ENCODE results near the gene TOP2A. TPM values are rescaled to one million over a fixed set of nuclear protein-coding genes. Genes with fewer than 3 reads are reported as not detected.

The TOP2A gene
- total RNA-seq, 1 experiment from 2014 or later = 235 TPM

DNA sequence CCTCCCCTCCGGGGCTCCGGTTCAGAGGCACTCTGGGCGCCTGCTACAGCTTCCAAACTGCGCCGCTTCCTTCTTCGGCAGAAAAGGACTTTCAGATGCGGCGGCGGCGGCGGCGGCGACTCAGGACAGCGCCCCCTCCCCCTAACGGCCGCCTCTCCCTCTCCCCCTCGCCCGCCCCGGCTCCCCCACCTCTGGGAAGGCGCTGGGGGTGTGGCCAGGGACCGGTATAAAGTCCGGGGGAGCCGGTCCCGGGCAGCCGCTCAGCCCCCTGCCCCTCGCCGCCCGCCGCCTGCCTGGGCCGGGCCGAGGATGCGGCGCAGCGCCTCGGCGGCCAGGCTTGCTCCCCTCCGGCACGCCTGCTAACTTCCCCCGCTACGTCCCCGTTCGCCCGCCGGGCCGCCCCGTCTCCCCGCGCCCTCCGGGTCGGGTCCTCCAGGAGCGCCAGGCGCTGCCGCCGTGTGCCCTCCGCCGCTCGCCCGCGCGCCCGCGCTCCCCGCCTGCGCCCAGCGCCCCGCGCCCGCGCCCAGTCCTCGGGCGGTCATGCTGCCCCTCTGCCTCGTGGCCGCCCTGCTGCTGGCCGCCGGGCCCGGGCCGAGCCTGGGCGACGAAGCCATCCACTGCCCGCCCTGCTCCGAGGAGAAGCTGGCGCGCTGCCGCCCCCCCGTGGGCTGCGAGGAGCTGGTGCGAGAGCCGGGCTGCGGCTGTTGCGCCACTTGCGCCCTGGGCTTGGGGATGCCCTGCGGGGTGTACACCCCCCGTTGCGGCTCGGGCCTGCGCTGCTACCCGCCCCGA is 25.7 kb upstream of the TOP2A start, which contains the start of gene IGFBP4:
IGFBP4 (plus strand) TSS at position 255 of the 792 bp plus-strand sequence; CDS start at position 541, 286 bp downstream.
- ChIA-PET POLR2A (ENCODE audit: unreplicated experiment) (interaction anchor here (0.6 to 1.2 kb wide), 5 partner anchors 20 to 1211 kb away, joined by 3 to 6 read pairs (median 4); no protein-coding TSS in a partner anchor), CTCF (interaction anchor here (0.9 to 1.2 kb wide), 3 partner anchors 10 to 90 kb away, joined by 3 to 7 read pairs (median 4); no protein-coding TSS in a partner anchor)
- Histone ChIP-seq H3K27me3 (ENCODE audit: insufficient read depth, low read depth) (no peaks in the 10 kb centered on the region), H3K4me3 (peak within 1 kb of the TSS; percentile 73), H3K36me3 (ENCODE audit: low read depth) (no peaks in the 10 kb centered on the region), H3F3A (ENCODE audit: insufficient read depth, low read depth) (peaks cover 18% of the 10 kb centered on the region), H3K9me2 (ENCODE audit: insufficient read depth) (no peaks in the 10 kb centered on the region), H3K4me2 (peak within 1 kb of the TSS; percentile 89), H3K4me1 (replicated peaks; ENCODE audit: insufficient read depth) (peaks cover 21% of the 10 kb centered on the region), H2AFZ (peak within 1 kb of the TSS; percentile 72), H4K20me1 (ENCODE audit: insufficient read depth) (no peaks in the 10 kb centered on the region), H3K79me2 (ENCODE audit: low read depth) (no peaks in the 10 kb centered on the region; the same call in none of the 2 replicates), H3K9me3 (ENCODE audit: insufficient read depth, low read depth) (no peaks in the 10 kb centered on the region), H3K27ac (no peak within 1 kb of the TSS)
- BruUV-seq (replicated peaks) = no TSS peak
- peak; percentile 51 to 76 for DNase-seq
- no peak for TF ChIP-seq EZH2 (IDR thresholded peaks at IDR 0.05; ENCODE audit: low read depth)
- TF ChIP-seq, protein P1, sequence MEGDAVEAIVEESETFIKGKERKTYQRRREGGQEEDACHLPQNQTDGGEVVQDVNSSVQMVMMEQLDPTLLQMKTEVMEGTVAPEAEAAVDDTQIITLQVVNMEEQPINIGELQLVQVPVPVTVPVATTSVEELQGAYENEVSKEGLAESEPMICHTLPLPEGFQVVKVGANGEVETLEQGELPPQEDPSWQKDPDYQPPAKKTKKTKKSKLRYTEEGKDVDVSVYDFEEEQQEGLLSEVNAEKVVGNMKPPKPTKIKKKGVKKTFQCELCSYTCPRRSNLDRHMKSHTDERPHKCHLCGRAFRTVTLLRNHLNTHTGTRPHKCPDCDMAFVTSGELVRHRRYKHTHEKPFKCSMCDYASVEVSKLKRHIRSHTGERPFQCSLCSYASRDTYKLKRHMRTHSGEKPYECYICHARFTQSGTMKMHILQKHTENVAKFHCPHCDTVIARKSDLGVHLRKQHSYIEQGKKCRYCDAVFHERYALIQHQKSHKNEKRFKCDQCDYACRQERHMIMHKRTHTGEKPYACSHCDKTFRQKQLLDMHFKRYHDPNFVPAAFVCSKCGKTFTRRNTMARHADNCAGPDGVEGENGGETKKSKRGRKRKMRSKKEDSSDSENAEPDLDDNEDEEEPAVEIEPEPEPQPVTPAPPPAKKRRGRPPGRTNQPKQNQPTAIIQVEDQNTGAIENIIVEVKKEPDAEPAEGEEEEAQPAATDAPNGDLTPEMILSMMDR (conservative IDR thresholded peaks at IDR 0.05) = no peak; the same call in 1 of the 2 replicates
- intact Hi-C loops (cut with micrococcal nuclease; ENCODE audit: unreplicated experiment) = loop anchor here (5.0 kb wide), 2 partner anchors 49 to 74 kb away; no protein-coding TSS in a partner anchor

DNA sequence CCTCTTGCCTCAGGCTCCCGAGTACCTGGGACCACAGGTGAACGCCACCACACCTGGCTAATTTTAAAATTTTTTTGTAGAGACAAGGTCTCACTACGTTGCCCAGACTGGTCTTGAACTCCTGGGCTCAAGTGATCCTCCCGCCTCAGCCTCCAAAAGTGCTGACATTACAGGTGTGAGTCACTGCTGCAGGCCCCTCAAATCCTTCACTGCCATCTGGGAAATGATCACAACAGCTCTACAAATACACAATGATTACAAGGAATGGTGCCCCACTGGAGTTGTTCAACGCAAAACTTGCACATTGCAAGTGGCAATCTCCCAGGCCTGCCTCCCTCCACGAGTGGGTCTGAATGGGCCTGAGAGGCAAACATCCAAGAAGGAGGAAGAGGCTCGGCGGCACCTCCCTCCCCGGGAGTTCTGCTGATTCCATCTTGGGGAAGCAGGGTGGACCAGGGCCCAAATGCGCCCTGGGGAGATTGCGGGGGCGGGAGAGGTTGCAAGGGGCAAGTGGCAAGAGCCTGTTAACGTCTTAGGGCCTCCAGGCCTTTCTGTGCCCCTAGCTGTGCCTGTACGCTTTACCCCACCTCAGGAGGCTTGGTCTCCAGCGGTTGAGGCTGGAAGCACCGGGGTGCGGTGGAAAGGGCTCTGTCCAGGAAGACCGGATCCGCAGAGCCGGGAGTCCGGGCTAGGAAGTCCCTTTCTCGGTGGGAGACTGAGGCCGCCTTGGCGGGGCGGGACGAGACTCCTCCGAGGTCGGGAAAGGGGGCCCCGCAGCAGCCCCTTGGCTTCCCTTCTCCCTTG is 24.9 kb upstream of the TOP2A start:
- Histone ChIP-seq H3K4me3 (peak overlapping the region; percentile 73; the same call in 1 of the 2 replicates), H3K4me2 (peak overlapping the region; percentile 89), H3F3A (ENCODE audit: insufficient read depth, low read depth) (peaks cover 18% of the 10 kb centered on the region), H3K9me2 (ENCODE audit: insufficient read depth) (no peaks in the 10 kb centered on the region), H2AFZ (peak overlapping the region; percentile 70), H3K27me3 (ENCODE audit: insufficient read depth, low read depth) (no peaks in the 10 kb centered on the region), H3K27ac (no peak overlapping the region), H4K20me1 (ENCODE audit: insufficient read depth) (no peaks in the 10 kb centered on the region), H3K4me1 (replicated peaks; ENCODE audit: insufficient read depth) (peaks cover 19% of the 10 kb centered on the region), H3K9me3 (ENCODE audit: insufficient read depth, low read depth) (no peaks in the 10 kb centered on the region), H3K79me2 (ENCODE audit: low read depth) (no peaks in the 10 kb centered on the region; the same call in none of the 2 replicates), H3K36me3 (ENCODE audit: low read depth) (no peaks in the 10 kb centered on the region)
- no peak for DNase-seq
- ChIA-PET POLR2A (ENCODE audit: unreplicated experiment) (interaction anchor here (0.6 kb wide), 1 partner anchor 118 kb away, joined by 3 read pairs; no protein-coding TSS in a partner anchor), CTCF (interaction anchor here (0.5 to 0.6 kb wide), 2 partner anchors 184 to 295 kb away, joined by 3 to 13 read pairs; no protein-coding TSS in a partner anchor)
- BruUV-seq (replicated peaks) = no TSS peak
- no peak for TF ChIP-seq EZH2 (IDR thresholded peaks at IDR 0.05; ENCODE audit: low read depth)
- TF ChIP-seq, protein P1 (conservative IDR thresholded peaks at IDR 0.05) = no peak
- intact Hi-C loops (cut with micrococcal nuclease; ENCODE audit: unreplicated experiment) = loop anchor here (5.0 kb wide), 2 partner anchors 50 to 75 kb away; no protein-coding TSS in a partner anchor

DNA sequence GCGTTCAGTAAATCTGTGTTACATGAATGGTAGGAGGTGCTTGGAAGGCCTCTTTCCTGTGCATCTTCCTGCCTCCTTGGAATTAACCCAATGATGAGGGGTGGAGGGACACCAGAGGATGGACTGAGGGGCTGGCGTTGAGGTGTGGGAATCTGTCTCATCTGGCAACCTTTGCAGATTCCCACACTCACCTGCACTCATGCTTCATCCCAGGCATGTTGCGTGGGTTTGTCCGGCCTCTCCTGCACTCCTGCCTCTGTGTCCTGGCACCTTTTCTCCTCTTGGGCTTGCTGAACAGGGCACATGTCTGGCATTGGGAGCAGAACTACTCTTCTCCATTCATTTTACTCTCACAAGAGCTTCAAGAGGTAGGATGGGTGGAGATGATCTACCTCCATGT is 22.5 kb upstream of the TOP2A start:
- no TSS peak for BruUV-seq (replicated peaks)

More for the DNA sequence above, 22.5 kb upstream of the TOP2A start:
- Histone ChIP-seq H3K27ac (no peak overlapping the region), H3K4me2 (no peak overlapping the region), H3K36me3 (ENCODE audit: low read depth) (no peaks in the 10 kb centered on the region), H3K9me2 (ENCODE audit: insufficient read depth) (no peaks in the 10 kb centered on the region), H2AFZ (no peak overlapping the region), H3K27me3 (ENCODE audit: insufficient read depth, low read depth) (no peaks in the 10 kb centered on the region), H3K4me3 (no peak overlapping the region), H4K20me1 (ENCODE audit: insufficient read depth) (no peaks in the 10 kb centered on the region), H3F3A (ENCODE audit: insufficient read depth, low read depth) (peaks cover 18% of the 10 kb centered on the region), H3K9me3 (ENCODE audit: insufficient read depth, low read depth) (no peaks in the 10 kb centered on the region), H3K4me1 (replicated peaks; ENCODE audit: insufficient read depth) (peaks cover 11% of the 10 kb centered on the region), H3K79me2 (ENCODE audit: low read depth) (no peaks in the 10 kb centered on the region; the same call in none of the 2 replicates)
- ChIA-PET POLR2A (ENCODE audit: unreplicated experiment) (no interaction called here), CTCF (no interaction called here)
- TF ChIP-seq, protein P1 (conservative IDR thresholded peaks at IDR 0.05) = no peak
- no peak for TF ChIP-seq EZH2 (IDR thresholded peaks at IDR 0.05; ENCODE audit: low read depth)
- DNase-seq = no peak
- intact Hi-C loops (cut with micrococcal nuclease; ENCODE audit: unreplicated experiment) = loop anchor here (5.0 kb wide), 2 partner anchors 52 to 77 kb away; no protein-coding TSS in a partner anchor
